A673 (cell line): Measurements from ENCODE around the gene WNT2.

Experiments used
- CTCF ChIP-seq: fragments of 300-800, 200-600 bp; sonication (generic); conservative IDR thresholded peaks from 2 replicates; pipeline ENCODE4 v1.5.1; 2017; ENCODE audit warnings: low read depth, mild to moderate bottlenecking, antibody characterized with exemption, low read length, moderate library complexity, mixed read lengths
- EZH2 ChIP-seq: fragments of 200-600 bp; sonication (generic); IDR thresholded peaks from 2 replicates; pipeline ENCODE4 v1.6.1; 2017; ENCODE audit warnings: borderline replicate concordance, low read depth, mild to moderate bottlenecking, mixed read lengths, antibody characterized with exemption, low read length; ENCODE audit not compliant: poor library complexity, severe bottlenecking

- TF ChIP-seq CTCF: no peak
- no peak for TF ChIP-seq EZH2
Measured at GRCh38 chr7:117308891-117309290, 14.0 kb downstream of the WNT2 start.
